SH-SY5Y (cell line): ENCODE data around the gene ADPGK.

ENCODE experiments used
- GATA2 ChIP-seq: IDR thresholded peaks from 2 replicates; pipeline ENCODE4 v1.6.1; 2011; ENCODE audit warnings: mild to moderate bottlenecking, low read depth, low read length
- GATA3 ChIP-seq: IDR thresholded peaks from 2 replicates; pipeline ENCODE4 v1.6.1; 2011; ENCODE audit warnings: low read depth, mild to moderate bottlenecking, low read length, moderate library complexity

DNA sequence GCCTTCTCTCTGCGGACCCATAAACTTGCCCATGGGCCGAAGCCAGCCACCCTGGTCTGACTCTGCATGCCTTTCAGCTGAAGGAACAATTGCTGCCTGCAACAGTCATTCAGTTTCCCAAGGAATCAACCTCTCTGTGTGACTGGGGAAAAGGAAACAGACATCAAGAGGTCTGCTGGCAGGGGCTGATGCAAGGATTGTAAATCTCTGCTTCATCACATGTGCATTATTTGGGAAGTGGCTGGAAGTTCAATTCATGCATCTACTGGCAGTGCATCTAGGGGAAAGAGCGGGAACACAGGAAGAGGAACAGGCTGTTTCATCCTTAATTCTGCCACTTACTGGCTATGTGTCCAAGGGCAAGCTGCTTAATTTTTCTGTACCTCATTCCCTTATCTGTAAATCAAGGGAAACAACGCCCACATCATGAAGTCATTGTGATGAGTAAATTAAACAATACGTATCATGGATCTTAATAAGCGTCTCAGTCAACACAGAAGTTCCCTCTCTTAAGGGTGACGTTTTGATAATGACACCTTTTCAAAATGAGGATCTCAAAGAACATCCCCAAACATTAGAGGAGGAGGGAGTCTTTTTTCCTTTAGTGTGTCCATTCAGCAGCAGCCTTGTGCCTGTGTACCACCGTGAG is 17.4 kb upstream of the ADPGK start:
- no peak for TF ChIP-seq GATA2
- TF ChIP-seq GATA3, result no peak
